GM10847 (cell line): ENCODE data around the gene CCDC61.

Experiments
- POLR2A ChIP-seq: IDR thresholded peaks from 2 replicates; pipeline ENCODE4 v1.6.1; 2011; ENCODE audit not compliant: insufficient read length; ENCODE audit errors: extremely low read depth

CCDC61 gene

DNA sequence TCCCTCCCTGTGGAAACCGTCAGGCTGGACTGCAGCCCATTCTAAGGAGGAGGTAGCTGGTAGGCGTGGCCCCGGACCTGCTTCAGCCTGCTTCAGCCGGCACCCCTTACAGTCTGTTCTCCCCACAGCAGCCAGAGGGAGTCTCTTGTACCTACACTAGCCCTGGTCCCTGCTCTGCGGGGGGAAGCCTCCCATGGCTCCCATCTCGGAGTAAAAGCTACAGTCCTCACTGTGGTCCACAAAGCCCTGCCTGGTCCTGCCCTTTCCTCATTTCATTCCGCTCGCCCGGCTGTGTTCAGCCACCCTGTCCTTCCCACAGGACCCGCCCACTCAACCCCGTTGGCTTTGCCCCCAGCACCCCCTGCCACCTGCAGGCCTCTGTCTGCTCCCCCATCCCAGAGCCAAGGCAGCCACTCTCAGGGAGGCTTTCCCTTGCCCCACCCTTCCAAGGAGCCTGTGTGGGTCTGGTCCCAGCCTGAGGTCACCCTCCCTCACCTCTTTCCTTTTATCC is 26.3 kb downstream of the CCDC61 start:
- no peak for TF ChIP-seq POLR2A

DNA sequence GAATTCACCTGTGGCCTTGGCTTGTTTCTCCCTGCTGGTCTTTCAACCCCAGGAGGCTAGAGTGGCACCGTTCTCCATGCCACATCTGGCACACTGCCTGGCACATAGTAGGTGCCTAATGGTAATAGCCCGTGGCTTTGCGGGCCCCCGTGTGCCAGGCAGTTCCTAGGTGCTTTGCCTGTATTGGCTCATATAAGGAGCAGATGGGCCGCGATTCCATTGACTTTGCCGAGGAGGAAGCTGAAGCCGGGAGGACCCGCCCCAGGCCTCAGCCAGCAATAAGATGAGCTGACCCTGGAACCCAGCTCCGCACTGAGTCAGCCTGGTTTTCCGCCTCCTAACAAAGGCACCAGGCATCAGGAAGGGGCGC is 26.8 kb downstream of the CCDC61 start:
- no peak for TF ChIP-seq POLR2A

DNA sequence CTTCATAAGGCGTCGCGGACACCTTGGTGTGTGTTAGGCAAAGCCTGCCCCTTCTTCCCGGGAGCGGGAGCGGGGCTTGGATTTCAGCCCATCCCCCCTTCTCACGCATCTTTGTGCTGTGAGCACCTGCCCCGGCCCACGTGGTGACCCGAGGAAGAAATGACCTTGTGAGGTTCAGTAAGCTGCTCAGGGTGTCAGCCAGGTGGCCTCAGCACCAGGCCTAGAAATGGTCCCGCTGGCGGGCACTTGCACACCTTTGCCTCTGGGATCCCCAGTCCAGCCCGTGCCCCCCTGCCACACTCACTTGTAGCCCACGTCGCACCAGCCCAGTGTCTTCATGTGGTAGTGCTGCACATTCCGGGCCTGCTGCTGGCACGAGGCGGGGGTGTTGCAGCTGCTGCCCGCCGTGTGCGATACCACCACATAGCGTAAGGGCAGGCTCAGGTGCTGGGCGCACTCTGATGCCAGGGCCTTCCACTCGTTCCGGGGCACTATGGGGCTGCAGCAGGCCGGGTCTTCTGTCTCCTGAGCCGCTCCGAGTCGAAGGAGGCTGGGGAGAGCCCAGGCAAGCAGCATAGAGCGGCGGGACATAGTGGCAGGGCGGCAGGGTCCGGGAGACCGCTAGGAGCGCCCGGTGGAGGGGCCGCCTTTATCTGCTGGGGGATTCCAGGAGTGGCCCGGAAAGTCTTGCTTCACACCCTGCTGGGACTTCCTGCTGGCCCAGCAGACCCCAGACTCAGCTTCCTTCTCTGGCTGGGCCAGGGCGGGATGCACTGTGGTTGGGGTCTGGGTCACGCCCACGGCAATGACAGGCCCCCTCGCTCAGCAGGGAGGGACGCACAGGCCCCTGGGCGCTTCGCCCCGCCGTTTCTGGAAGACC is 27.4 kb downstream of the CCDC61 start, which contains the start of gene PGLYRP1:
PGLYRP1 (minus strand) TSS at position 623 of the 880 bp plus-strand sequence; CDS start at position 591, 32 bp downstream.
- no peak for TF ChIP-seq POLR2A

DNA sequence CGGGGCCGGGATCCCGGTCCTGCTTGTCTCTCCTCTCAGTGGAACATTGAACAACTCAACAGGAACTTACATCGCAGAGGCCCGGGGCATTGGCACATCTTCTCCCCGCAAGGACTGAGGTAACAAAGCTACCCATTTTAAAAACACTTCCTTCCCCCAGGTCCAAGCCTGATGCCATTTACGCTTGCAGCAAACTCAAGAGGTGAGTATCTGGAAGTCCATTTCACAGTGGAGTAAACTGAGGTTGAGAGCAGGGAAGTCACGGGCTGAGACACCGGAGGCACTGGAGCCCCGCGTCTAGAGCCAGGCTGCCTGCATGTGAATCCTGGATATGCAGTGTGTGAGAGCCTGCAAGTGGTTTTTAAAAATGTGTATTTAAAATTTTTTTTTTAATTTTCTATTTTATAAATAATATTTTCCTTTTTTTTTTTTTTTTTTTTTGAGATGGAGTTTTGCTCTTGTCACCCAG is 28.1 kb downstream of the CCDC61 start:
- TF ChIP-seq POLR2A: no peak

DNA sequence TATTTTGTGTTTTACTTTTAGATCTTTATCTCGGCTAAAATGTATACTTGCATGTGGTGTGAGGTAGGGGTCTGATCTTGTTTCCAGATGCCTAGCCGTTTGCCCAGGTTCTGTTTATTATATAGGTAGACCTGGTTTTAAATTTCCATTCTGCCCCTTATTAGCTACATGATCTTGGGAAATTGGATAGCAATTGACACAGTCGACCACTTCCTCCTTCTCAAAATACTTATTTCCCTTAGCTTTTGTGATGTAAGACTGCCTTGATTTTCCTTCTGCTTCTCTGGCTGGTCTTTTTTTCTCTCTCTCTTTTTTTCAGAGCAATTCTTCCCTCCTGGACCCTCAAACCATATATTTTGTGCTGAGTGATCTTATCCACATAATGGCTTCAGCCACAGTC is 30.6 kb downstream of the CCDC61 start:
- TF ChIP-seq POLR2A: no peak

GRCh38 chr19:46030812-46031550 is 35.7 kb downstream of the CCDC61 start:
- no peak for TF ChIP-seq POLR2A

GRCh38 chr19:46031781-46032596 is 36.7 kb downstream of the CCDC61 start:
- no peak for TF ChIP-seq POLR2A

- no peak for TF ChIP-seq POLR2A
Measured at GRCh38 chr19:46032597-46033025, 37.3 kb downstream of the CCDC61 start.

- no peak for TF ChIP-seq POLR2A
Measured at GRCh38 chr19:46033401-46033800, 38.1 kb downstream of the CCDC61 start.

DNA sequence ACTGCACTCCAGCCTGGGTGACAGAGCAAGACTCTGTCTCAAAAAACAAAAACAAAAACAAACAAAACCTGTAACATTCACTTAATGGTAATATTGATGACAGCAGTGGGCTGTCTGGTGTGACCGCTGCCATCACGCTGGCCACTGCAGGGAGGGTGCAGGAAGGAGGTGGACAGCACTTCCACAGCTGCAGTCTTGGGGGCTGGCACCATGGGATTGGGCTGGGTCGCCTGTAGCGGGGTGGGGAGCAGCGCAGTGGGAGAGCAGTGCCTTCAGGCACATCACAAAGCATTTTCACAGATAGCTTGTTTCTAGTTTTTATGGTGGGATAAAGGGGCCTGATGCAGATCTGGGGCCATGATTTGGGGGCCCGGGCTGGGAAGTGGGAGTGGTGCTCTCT is 40.3 kb downstream of the CCDC61 start:
- no peak for TF ChIP-seq POLR2A

DNA sequence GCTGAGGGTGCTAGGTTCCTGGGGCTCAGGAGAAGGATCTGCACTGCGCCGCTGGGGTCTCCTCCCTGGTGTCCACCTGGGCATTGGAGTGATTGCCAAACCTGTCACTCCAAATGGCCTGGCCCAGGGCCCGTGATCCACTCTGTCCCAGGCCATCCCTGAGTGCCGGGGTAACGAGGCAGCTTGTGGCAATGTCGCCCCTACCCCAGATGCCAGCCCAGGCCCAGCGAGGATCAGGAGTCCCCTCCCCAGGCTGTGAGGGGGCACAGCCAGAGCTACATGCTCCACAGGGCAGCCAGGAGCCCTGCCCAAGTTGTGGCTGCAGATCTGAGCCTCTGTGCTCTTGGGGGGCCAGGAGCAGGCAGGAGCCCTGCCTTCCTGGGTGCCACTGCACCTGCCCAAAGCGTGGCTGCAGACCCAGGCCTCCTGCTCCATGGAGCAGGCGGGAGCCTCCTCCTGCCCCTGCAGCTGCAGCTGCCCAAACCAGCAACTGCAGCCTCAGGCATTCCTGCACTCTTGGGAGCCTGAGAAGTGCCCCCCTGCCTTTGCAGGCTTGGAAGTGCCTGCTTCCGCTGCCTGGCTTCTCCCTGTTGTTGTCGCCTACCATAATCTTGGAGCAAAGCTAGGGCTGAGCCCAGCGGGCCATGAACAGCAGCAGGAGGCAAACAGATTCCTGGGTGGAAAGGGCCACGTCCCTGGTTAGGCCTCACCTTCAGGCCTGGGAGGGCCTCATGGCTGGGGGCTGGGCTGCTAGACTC is 40.9 kb downstream of the CCDC61 start:
- TF ChIP-seq POLR2A: no peak

GRCh38 chr19:46036744-46037128 is 41.5 kb downstream of the CCDC61 start:
- TF ChIP-seq POLR2A: no peak

- no peak for TF ChIP-seq POLR2A
Measured at GRCh38 chr19:46040125-46040524, 44.9 kb downstream of the CCDC61 start.

- TF ChIP-seq POLR2A: no peak
Measured at GRCh38 chr19:46040952-46041500, 45.8 kb downstream of the CCDC61 start, which contains the start of gene IGFL4. Gene IGFL4, minus strand, starts transcription at chr19:46041002. Its CDS starts 40 bp downstream, at chr19:46040962.
